Measurements from ENCODE around the gene ANTXRL. TPM values are rescaled to one million over a fixed set of nuclear protein-coding genes. Genes with fewer than 3 reads are reported as not detected.
"Not testable (repeated sequence)": the region's sequence is repeated elsewhere in the genome, so short reads cannot be mapped to it uniquely, and the experiment has no call there.

ANTXRL gene
- total RNA-seq, 2 donors from 2014 or later: not detected

DNA sequence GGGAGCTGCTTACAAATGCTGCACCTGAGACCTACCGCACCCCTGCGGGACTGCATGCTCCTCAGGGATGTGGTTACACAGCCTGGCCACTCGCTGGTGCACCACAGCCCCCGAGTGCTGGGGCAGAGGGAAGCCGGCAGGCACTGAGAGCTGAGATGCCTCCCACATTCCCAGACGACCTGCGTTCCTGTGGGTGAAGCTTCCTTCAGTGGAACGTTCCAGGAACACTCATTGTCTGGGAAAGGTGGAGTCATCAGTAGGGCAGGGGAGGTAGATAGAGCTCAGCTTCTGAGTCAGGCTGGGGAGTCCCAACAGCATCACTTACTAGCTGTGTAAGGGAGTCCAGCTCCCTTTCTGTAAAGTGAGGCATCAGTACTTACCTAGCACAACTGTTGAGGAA, 91.3 kb downstream of the ANTXRL start:
- H3K9ac ChIP-seq (ENCODE audit: low read depth in 2 of 2, low read length in 2 of 2); H3K27me3 ChIP-seq; H3K27ac ChIP-seq; H3K4me3 ChIP-seq; H3K4me1 ChIP-seq; DNase-seq; H3K9me3 ChIP-seq; H3K36me3 ChIP-seq; intact Hi-C loops (cut with DNase I): not testable (repeated sequence)

DNA sequence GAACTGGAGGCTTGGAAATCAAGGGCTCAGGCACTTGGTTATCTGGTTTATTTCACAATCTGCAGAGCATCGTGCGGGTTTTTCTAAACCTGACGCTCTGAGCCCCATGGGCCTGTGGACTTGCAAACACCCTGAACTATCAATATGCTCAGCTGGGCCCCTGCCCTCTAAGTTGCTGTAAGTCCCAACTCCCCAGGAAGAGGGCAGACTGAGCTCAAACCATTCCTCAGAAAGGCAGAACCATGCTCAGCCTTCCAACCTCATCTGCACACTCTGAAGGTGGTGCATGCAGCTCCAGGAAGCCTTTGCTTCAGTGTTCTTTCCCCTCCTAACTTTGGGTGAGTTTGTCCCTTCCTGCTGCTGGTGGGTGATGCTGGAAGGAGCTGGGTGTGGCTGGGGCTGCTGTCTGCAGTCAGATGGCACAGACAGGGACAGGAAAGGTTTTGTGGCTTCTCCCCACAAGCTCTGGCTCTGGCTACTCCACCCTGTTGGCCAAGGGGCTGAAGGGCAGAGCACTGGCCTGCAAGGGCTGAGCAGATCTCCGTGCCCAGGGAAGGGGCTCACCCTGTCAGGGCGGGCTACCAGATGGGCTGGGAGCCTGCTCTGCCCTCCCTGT, 92.5 kb downstream of the ANTXRL start:
- H3K9ac ChIP-seq (ENCODE audit: low read depth in 2 of 2, low read length in 2 of 2); H3K27ac ChIP-seq; H3K4me1 ChIP-seq; intact Hi-C loops (cut with DNase I); H3K36me3 ChIP-seq; H3K4me3 ChIP-seq; H3K27me3 ChIP-seq; H3K9me3 ChIP-seq; DNase-seq: not testable (repeated sequence)

Other genes with a start within 250 kb of the ANTXRL start
- gene MSMB, start 240.7 kb upstream of the ANTXRL start, total RNA-seq: not detected
- not detected for gene ANXA8L1, start 88.8 kb downstream of the ANTXRL start, total RNA-seq
- gene NPY4R, start 179.0 kb downstream of the ANTXRL start, total RNA-seq: 1 to 10 TPM; 6.3 to 9.3 TPM